Neural cell (in vitro differentiated cells): ENCODE data around the gene ADGRL1. TPM values are rescaled to one million over a fixed set of nuclear protein-coding genes. Genes with fewer than 3 reads are reported as not detected.
"Not testable (repeated sequence)": the region's sequence is repeated elsewhere in the genome, so short reads cannot be mapped to it uniquely, and the experiment has no call there.

Source experiments
- H2AFZ ChIP-seq: fragments of 200-600, 300-800 bp; sonication (generic), shearing (Covaris generic); 2 replicates; pipeline ENCODE4 v1.6.0; 2014; ENCODE audit warnings: low read depth, mild to moderate bottlenecking, antibody characterized with exemption, low read length, moderate library complexity
- H3F3A ChIP-seq: fragments of 200-600 bp; shearing (Covaris generic); 2 replicates; pipeline ENCODE4 v1.6.1; 2016; ENCODE audit warnings: mild to moderate bottlenecking, moderate library complexity, mixed read lengths, antibody characterized with exemption, low read length; ENCODE audit not compliant: insufficient read depth, poor library complexity, severe bottlenecking
- H3K27ac ChIP-seq: fragments of 200-600, 300-800 bp; sonication (generic), shearing (Covaris generic); 2 replicates; pipeline ENCODE4 v1.5.1; 2014; ENCODE audit warnings: mild to moderate bottlenecking, low read length, moderate library complexity
- H3K27me3 ChIP-seq: fragments of 300-800, 200-600 bp; sonication (generic), shearing (Covaris generic); 2 replicates; pipeline ENCODE4 v1.6.0; 2014; ENCODE audit warnings: mild to moderate bottlenecking, low read depth, low read length, moderate library complexity; ENCODE audit not compliant: insufficient read depth
- H3K36me3 ChIP-seq: fragments of 300-800, 200-600 bp; sonication (generic), shearing (Covaris generic); 2 replicates; pipeline ENCODE4 v1.5.1; 2014; ENCODE audit warnings: mild to moderate bottlenecking, antibody characterized with exemption, low read length, moderate library complexity; ENCODE audit not compliant: insufficient read depth
- H3K4me2 ChIP-seq: fragments of 300-800, 200-600 bp; sonication (generic), shearing (Covaris generic); 2 replicates; pipeline ENCODE4 v1.6.0; 2014; ENCODE audit warnings: mild to moderate bottlenecking, low read length
- H3K4me3 ChIP-seq: fragments of 300-800, 200-600 bp; sonication (generic), shearing (Covaris generic); 2 replicates; pipeline ENCODE4 v1.5.1; 2014; ENCODE audit warnings: mild to moderate bottlenecking, low read length, moderate library complexity
- H3K79me2 ChIP-seq: fragments of 200-600 bp; shearing (Covaris generic); replicated peaks from 2 replicates; pipeline ENCODE4 v1.6.0; 2014; ENCODE audit warnings: mild to moderate bottlenecking, low read length, moderate library complexity; ENCODE audit not compliant: insufficient read depth
- H3K9ac ChIP-seq: fragments of 300-800, 200-600 bp; sonication (generic), shearing (Covaris generic); 2 replicates; pipeline ENCODE4 v1.6.1; 2016; ENCODE audit warnings: mild to moderate bottlenecking, low read length, mixed read lengths
- H3K9me2 ChIP-seq: fragments of 200-600 bp; shearing (Covaris generic); 2 replicates; pipeline ENCODE4 v1.6.1; 2016; ENCODE audit warnings: mild to moderate bottlenecking, low read length, mixed read lengths; ENCODE audit not compliant: insufficient read depth
- H3K9me3 ChIP-seq: fragments of 200-600, 300-800 bp; sonication (generic), shearing (Covaris generic); 2 replicates; pipeline ENCODE4 v1.6.1; 2016; ENCODE audit warnings: mild to moderate bottlenecking, mixed run types, low read length, moderate library complexity, mixed read lengths
- H4K20me1 ChIP-seq: fragments of 200-600 bp; shearing (Covaris generic); 2 replicates; pipeline ENCODE4 v1.6.1; 2016; ENCODE audit warnings: mild to moderate bottlenecking, mixed run types; ENCODE audit not compliant: insufficient read depth
- CTCF ChIP-seq: fragments of 450-650 bp; IDR thresholded peaks from 2 replicates; pipeline ENCODE4 v1.5.1; 2014; ENCODE audit warnings: antibody characterized with exemption, mild to moderate bottlenecking, moderate library complexity; ENCODE audit not compliant: poor library complexity, severe bottlenecking
- EP300 ChIP-seq: fragments of 450-650 bp; conservative IDR thresholded peaks from 2 replicates; pipeline ENCODE4 v1.6.1; 2014; ENCODE audit warnings: antibody characterized with exemption, mild to moderate bottlenecking, moderate library complexity; ENCODE audit not compliant: poor library complexity, severe bottlenecking
- EZH2 ChIP-seq: fragments of 200-600, 300-800 bp; shearing (Covaris generic), sonication (generic); IDR thresholded peaks from 2 replicates; pipeline ENCODE4 v1.6.1; 2014; ENCODE audit warnings: antibody characterized with exemption, low read length, borderline replicate concordance, mild to moderate bottlenecking; ENCODE audit not compliant: insufficient read depth, poor library complexity, severe bottlenecking
- MXI1 ChIP-seq: fragments of 450-650 bp; conservative IDR thresholded peaks from 2 replicates; pipeline ENCODE4 v1.6.1; 2014; ENCODE audit warnings: antibody characterized with exemption, mild to moderate bottlenecking; ENCODE audit not compliant: poor library complexity, severe bottlenecking
- POLR2AphosphoS5 ChIP-seq: IDR thresholded peaks from 2 replicates; pipeline ENCODE4 v1.6.1; 2012
- RAD21 ChIP-seq: fragments of 450-650 bp; conservative IDR thresholded peaks from 2 replicates; pipeline ENCODE4 v1.6.1; 2014; ENCODE audit warnings: antibody characterized with exemption, mild to moderate bottlenecking, moderate library complexity
- SMC3 ChIP-seq: fragments of 450-650 bp; conservative IDR thresholded peaks from 2 replicates; pipeline ENCODE4 v1.6.1; 2014; ENCODE audit warnings: antibody characterized with exemption, mild to moderate bottlenecking, moderate library complexity; ENCODE audit not compliant: poor library complexity
- TAF1 ChIP-seq: IDR thresholded peaks from 2 replicates; pipeline ENCODE4 v1.6.1; 2012; ENCODE audit warnings: low read depth
- polyA plus RNA-seq: library from polyadenylated mRNA; depleted of rRNA; stranded (reverse); fragments of >200 nt; gene quantifications from 2 replicates; pipeline ENCODE4 v1.2.3, GENCODE V29; 2014
- TF ChIP-seq, protein P1 (sequence below): IDR thresholded peaks from 2 replicates; pipeline ENCODE4 v1.6.1; 2012; ENCODE audit warnings: borderline replicate concordance

Gene ADGRL1
- polyA plus RNA-seq, 1 donor from 2014 or later = 22.2 TPM

DNA sequence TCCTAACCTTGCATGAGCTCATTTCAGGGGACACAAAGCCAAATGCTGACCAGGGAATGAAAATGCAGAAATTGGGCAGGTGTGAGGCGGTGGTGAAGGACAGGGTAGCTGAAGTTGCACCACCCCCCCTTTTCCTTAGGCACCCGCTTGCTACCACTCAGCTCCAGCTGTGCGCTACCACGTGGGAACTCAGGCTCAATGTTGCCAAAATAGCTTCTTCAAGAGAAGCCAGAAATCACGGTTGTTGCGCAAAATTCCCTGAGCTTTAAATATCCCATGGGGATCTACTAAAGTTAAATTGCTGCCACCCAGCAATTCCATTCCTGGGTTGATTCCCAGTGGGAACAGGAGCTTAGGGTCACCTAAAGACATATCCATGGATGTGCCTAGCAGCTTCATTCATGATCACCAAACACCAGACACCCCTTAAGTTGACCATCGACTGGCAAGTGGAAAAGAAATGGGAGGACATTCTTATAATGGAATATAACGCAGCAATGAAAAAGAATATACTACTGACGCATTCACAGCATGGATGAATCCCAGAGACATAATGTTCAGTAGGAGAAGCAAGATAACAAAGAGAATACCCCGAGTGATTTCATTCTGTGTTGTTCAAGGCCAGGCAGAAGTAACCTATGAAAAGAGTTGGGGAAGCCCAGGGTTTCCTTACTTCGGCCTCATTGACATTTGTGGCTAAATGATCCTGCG lies 12.8 kb upstream of the ADGRL1 start:
- Histone ChIP-seq H3K27me3 (no peaks in the 10 kb centered on the region), H3F3A (no peaks in the 10 kb centered on the region), H3K4me2 (no peak overlapping the region), H3K4me3 (no peak overlapping the region), H3K79me2 (no peaks in the 10 kb centered on the region), H3K36me3 (no peaks in the 10 kb centered on the region), H3K9me2 (no peaks in the 10 kb centered on the region), H3K27ac (no peak overlapping the region), H3K9me3 (no peaks in the 10 kb centered on the region), H3K9ac (no peak overlapping the region), H4K20me1 (no peaks in the 10 kb centered on the region), H2AFZ (no peak overlapping the region)
- TF ChIP-seq MXI1 (no peak), POLR2AphosphoS5 (no peak), TAF1 (no peak), SMC3 (no peak), RAD21 (no peak), CTCF (no peak)

- H3K4me3 ChIP-seq, H3F3A ChIP-seq, H2AFZ ChIP-seq, H3K9ac ChIP-seq, H3K27me3 ChIP-seq, H3K79me2 ChIP-seq, H3K27ac ChIP-seq, H4K20me1 ChIP-seq, H3K9me3 ChIP-seq, H3K4me2 ChIP-seq, H3K36me3 ChIP-seq, H3K9me2 ChIP-seq: not testable (repeated sequence)
Measured at GRCh38 chr19:14217886-14218285, 11.9 kb upstream of the ADGRL1 start.

DNA sequence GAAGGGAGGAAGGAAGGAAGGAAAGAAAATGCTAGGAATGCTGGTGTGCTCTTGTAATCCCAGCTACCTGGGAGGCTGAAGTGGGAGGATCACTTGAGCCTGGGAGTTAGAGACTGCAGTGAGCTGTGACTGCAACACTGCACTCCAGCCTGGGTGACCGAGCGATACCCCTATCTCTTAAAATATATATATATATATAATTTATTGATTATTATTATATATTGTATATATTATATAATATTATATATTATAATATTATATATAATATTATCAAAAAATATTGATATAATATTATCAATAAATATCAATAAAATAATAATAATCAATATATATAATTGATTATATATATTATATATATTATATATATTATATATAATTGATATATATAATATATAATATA lies 8.6 kb upstream of the ADGRL1 start:
- no peak overlapping the region for H2AFZ ChIP-seq
- no peaks in the 10 kb centered on the region for H3K9me3 ChIP-seq
- H3K36me3 ChIP-seq = no peaks in the 10 kb centered on the region
- H3K4me3 ChIP-seq = no peak overlapping the region
- no peaks in the 10 kb centered on the region for H3K27me3 ChIP-seq
- no peak overlapping the region for H3K9ac ChIP-seq
- H4K20me1 ChIP-seq = no peaks in the 10 kb centered on the region
- no peaks in the 10 kb centered on the region for H3K79me2 ChIP-seq
- no peak for TF ChIP-seq CTCF
- TF ChIP-seq SMC3 = no peak
- TF ChIP-seq EP300 = no peak
- TF ChIP-seq EZH2 = no peak
- TF ChIP-seq, protein P1, sequence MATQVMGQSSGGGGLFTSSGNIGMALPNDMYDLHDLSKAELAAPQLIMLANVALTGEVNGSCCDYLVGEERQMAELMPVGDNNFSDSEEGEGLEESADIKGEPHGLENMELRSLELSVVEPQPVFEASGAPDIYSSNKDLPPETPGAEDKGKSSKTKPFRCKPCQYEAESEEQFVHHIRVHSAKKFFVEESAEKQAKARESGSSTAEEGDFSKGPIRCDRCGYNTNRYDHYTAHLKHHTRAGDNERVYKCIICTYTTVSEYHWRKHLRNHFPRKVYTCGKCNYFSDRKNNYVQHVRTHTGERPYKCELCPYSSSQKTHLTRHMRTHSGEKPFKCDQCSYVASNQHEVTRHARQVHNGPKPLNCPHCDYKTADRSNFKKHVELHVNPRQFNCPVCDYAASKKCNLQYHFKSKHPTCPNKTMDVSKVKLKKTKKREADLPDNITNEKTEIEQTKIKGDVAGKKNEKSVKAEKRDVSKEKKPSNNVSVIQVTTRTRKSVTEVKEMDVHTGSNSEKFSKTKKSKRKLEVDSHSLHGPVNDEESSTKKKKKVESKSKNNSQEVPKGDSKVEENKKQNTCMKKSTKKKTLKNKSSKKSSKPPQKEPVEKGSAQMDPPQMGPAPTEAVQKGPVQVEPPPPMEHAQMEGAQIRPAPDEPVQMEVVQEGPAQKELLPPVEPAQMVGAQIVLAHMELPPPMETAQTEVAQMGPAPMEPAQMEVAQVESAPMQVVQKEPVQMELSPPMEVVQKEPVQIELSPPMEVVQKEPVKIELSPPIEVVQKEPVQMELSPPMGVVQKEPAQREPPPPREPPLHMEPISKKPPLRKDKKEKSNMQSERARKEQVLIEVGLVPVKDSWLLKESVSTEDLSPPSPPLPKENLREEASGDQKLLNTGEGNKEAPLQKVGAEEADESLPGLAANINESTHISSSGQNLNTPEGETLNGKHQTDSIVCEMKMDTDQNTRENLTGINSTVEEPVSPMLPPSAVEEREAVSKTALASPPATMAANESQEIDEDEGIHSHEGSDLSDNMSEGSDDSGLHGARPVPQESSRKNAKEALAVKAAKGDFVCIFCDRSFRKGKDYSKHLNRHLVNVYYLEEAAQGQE = no peak
- no peak for TF ChIP-seq RAD21
- TF ChIP-seq POLR2AphosphoS5 = no peak
- no peak for TF ChIP-seq MXI1
- no peak for TF ChIP-seq TAF1
- H3K9me2 ChIP-seq = no peaks in the 10 kb centered on the region
- no peaks in the 10 kb centered on the region for H3F3A ChIP-seq
- no peak overlapping the region for H3K27ac ChIP-seq
- no peak overlapping the region for H3K4me2 ChIP-seq

DNA sequence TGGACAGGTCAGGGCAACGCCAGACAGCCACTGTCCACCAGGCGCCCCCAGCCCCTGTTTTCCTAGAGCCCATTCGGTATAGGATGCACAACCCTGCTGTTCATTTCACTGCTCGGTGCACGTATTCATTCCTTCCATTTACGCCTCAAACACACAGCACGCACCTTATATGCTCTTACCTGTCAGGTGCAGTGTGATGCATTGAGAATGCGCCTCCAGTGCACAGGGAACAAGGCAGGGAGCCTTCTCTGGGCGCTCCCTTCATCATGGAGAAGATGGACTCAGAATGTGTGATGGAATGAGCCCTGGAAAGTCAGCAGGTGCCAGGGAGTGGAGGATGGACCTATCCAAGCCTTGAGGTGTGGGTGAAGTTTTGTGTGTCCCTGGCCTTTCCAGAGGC lies 4.2 kb upstream of the ADGRL1 start:
- H2AFZ ChIP-seq, H3K27ac ChIP-seq, H3K9me3 ChIP-seq, H3K27me3 ChIP-seq, H3F3A ChIP-seq, H3K9ac ChIP-seq, H3K4me3 ChIP-seq, H3K9me2 ChIP-seq, H3K36me3 ChIP-seq, H3K4me2 ChIP-seq, H4K20me1 ChIP-seq, H3K79me2 ChIP-seq: not testable (repeated sequence)
